ENCODE results near the gene DGKE.

The DGKE gene

GRCh38 chr17:56807723-56808122, 26.2 kb upstream of the DGKE start:
- TF ChIP-seq TAF1 (IDR thresholded peaks at IDR 0.05; ENCODE audit: borderline replicate concordance, insufficient read depth, low read length) = no peak
- no peak for TF ChIP-seq REST (IDR thresholded peaks at IDR 0.05; ENCODE audit: insufficient read depth in 1 of 2, low read depth in 2 of 2, low read length in 2 of 2)
- no peak for TF ChIP-seq FOXP2 (optimal IDR thresholded peaks at IDR 0.05; ENCODE audit: borderline replicate concordance, extremely low read depth, extremely low read length, insufficient read depth)
- no peak for TF ChIP-seq SIN3A (IDR thresholded peaks at IDR 0.05; ENCODE audit: borderline replicate concordance, insufficient read depth, low read length)
- TF ChIP-seq POLR2AphosphoS5 (IDR thresholded peaks at IDR 0.05; ENCODE audit: low read depth, low read length) = no peak

- TF ChIP-seq POLR2AphosphoS5 (IDR thresholded peaks at IDR 0.05; ENCODE audit: low read depth, low read length) (no peak), SIN3A (IDR thresholded peaks at IDR 0.05; ENCODE audit: borderline replicate concordance, insufficient read depth, low read length) (no peak), FOXP2 (optimal IDR thresholded peaks at IDR 0.05; ENCODE audit: borderline replicate concordance, extremely low read depth, extremely low read length, insufficient read depth) (no peak), TAF1 (IDR thresholded peaks at IDR 0.05; ENCODE audit: borderline replicate concordance, insufficient read depth, low read length) (no peak), REST (IDR thresholded peaks at IDR 0.05; ENCODE audit: insufficient read depth in 1 of 2, low read depth in 2 of 2, low read length in 2 of 2) (no peak)
These were observed 25.4 kb upstream of the DGKE start for GRCh38 chr17:56808503-56808902.

- no peak for TF ChIP-seq SIN3A (IDR thresholded peaks at IDR 0.05; ENCODE audit: borderline replicate concordance, insufficient read depth, low read length)
- TF ChIP-seq REST (IDR thresholded peaks at IDR 0.05; ENCODE audit: insufficient read depth in 1 of 2, low read depth in 2 of 2, low read length in 2 of 2) = no peak
- TF ChIP-seq FOXP2 (optimal IDR thresholded peaks at IDR 0.05; ENCODE audit: borderline replicate concordance, extremely low read depth, extremely low read length, insufficient read depth) = no peak
- no peak for TF ChIP-seq POLR2AphosphoS5 (IDR thresholded peaks at IDR 0.05; ENCODE audit: low read depth, low read length)
- no peak for TF ChIP-seq TAF1 (IDR thresholded peaks at IDR 0.05; ENCODE audit: borderline replicate concordance, insufficient read depth, low read length)
These were observed 24.7 kb upstream of the DGKE start for GRCh38 chr17:56809106-56809819.

- TF ChIP-seq SIN3A (IDR thresholded peaks at IDR 0.05; ENCODE audit: borderline replicate concordance, insufficient read depth, low read length) = no peak
- TF ChIP-seq FOXP2 (optimal IDR thresholded peaks at IDR 0.05; ENCODE audit: borderline replicate concordance, extremely low read depth, extremely low read length, insufficient read depth) = no peak
- TF ChIP-seq POLR2AphosphoS5 (IDR thresholded peaks at IDR 0.05; ENCODE audit: low read depth, low read length) = no peak
- TF ChIP-seq TAF1 (IDR thresholded peaks at IDR 0.05; ENCODE audit: borderline replicate concordance, insufficient read depth, low read length) = no peak
- no peak for TF ChIP-seq REST (IDR thresholded peaks at IDR 0.05; ENCODE audit: insufficient read depth in 1 of 2, low read depth in 2 of 2, low read length in 2 of 2)
These were observed 24.2 kb upstream of the DGKE start for GRCh38 chr17:56809820-56810179.
